ENCODE measurements around the gene LRRC49.

Gene LRRC49

GRCh38 chr15:70947351-70948335 lies 55.0 kb downstream of the LRRC49 start:
- no peaks in the 10 kb centered on the region for H3K36me3 ChIP-seq (replicated peaks; ENCODE audit: low read depth, low read length)
- TF ChIP-seq EZH2phosphoT487 (IDR thresholded peaks at IDR 0.05; ENCODE audit: low read depth) (no peak), CTCF (IDR thresholded peaks at IDR 0.05; ENCODE audit: low read depth, low read length) (no peak)
- no peaks in the 10 kb centered on the region for H3K79me2 ChIP-seq (ENCODE audit: low read length)
- H3K9me3 ChIP-seq (ENCODE audit: insufficient read depth, low read length): no peaks in the 10 kb centered on the region
- no peak overlapping the region for H3K4me2 ChIP-seq (ENCODE audit: low read length)
- no peak overlapping the region for H3K27ac ChIP-seq (ENCODE audit: low read length)
- no peak overlapping the region for H2AFZ ChIP-seq (ENCODE audit: low read depth, low read length)
- H4K20me1 ChIP-seq (ENCODE audit: insufficient read depth, low read length): no peaks in the 10 kb centered on the region
- H3K4me3 ChIP-seq (ENCODE audit: low read length): no peak overlapping the region
- H3K9ac ChIP-seq (ENCODE audit: low read length): no peak overlapping the region
- no peaks in the 10 kb centered on the region for H3K27me3 ChIP-seq (ENCODE audit: low read depth, low read length)
- H3K4me1 ChIP-seq (ENCODE audit: low read length): no peaks in the 10 kb centered on the region

DNA sequence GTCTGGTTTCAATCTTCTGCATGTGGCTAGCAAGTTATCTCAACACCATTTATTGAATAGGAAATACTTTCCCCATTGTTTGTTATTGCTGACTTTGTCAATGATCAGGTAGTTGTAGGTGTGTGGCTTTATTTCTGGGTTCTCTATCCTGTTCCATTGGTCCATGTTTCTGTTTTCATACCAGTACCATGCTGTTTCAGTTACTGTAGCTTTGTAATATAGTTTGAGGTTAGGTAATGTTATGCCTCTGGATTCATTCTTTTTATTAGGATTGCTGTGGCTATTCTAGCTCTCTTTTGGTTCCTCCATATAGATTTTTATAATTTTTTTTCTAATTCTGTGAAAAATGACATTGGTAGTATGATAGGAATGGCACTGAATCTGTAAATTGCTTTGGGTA lies 58.3 kb downstream of the LRRC49 start:
- Histone ChIP-seq H3K27me3 (ENCODE audit: low read depth, low read length) (peaks cover 5% of the 10 kb centered on the region; the same call in 1 of the 2 replicates), H3K36me3 (replicated peaks; ENCODE audit: low read depth, low read length) (no peaks in the 10 kb centered on the region), H3K4me2 (ENCODE audit: low read length) (no peak overlapping the region), H4K20me1 (ENCODE audit: insufficient read depth, low read length) (no peaks in the 10 kb centered on the region), H3K79me2 (ENCODE audit: low read length) (no peaks in the 10 kb centered on the region), H3K4me1 (ENCODE audit: low read length) (no peaks in the 10 kb centered on the region), H3K4me3 (ENCODE audit: low read length) (no peak overlapping the region), H3K9ac (ENCODE audit: low read length) (no peak overlapping the region), H3K9me3 (ENCODE audit: insufficient read depth, low read length) (no peaks in the 10 kb centered on the region), H3K27ac (ENCODE audit: low read length) (no peak overlapping the region), H2AFZ (ENCODE audit: low read depth, low read length) (no peak overlapping the region)
- no peak for TF ChIP-seq EZH2phosphoT487 (IDR thresholded peaks at IDR 0.05; ENCODE audit: low read depth)
- TF ChIP-seq CTCF (IDR thresholded peaks at IDR 0.05; ENCODE audit: low read depth, low read length): no peak

- no peak overlapping the region for H3K9ac ChIP-seq (ENCODE audit: low read length)
- no peaks in the 10 kb centered on the region for H3K4me1 ChIP-seq (ENCODE audit: low read length)
- H3K79me2 ChIP-seq (ENCODE audit: low read length): no peaks in the 10 kb centered on the region
- H3K27ac ChIP-seq (ENCODE audit: low read length): no peak overlapping the region
- no peaks in the 10 kb centered on the region for H4K20me1 ChIP-seq (ENCODE audit: insufficient read depth, low read length)
- no peaks in the 10 kb centered on the region for H3K9me3 ChIP-seq (ENCODE audit: insufficient read depth, low read length)
- H2AFZ ChIP-seq (ENCODE audit: low read depth, low read length): no peak overlapping the region
- no peak overlapping the region for H3K4me3 ChIP-seq (ENCODE audit: low read length)
- no peak overlapping the region for H3K4me2 ChIP-seq (ENCODE audit: low read length)
- H3K27me3 ChIP-seq (ENCODE audit: low read depth, low read length): peaks cover 5% of the 10 kb centered on the region; the same call in 1 of the 2 replicates
- H3K36me3 ChIP-seq (replicated peaks; ENCODE audit: low read depth, low read length): no peaks in the 10 kb centered on the region
- TF ChIP-seq CTCF (IDR thresholded peaks at IDR 0.05; ENCODE audit: low read depth, low read length) (no peak), EZH2phosphoT487 (IDR thresholded peaks at IDR 0.05; ENCODE audit: low read depth) (no peak)
These were observed 61.5 kb downstream of the LRRC49 start for GRCh38 chr15:70954171-70954570.

GRCh38 chr15:70954733-70955132 lies 62.1 kb downstream of the LRRC49 start:
- H3K4me1 ChIP-seq (ENCODE audit: low read length): no peaks in the 10 kb centered on the region
- no peak overlapping the region for H3K27ac ChIP-seq (ENCODE audit: low read length)
- no peaks in the 10 kb centered on the region for H4K20me1 ChIP-seq (ENCODE audit: insufficient read depth, low read length)
- no peaks in the 10 kb centered on the region for H3K9me3 ChIP-seq (ENCODE audit: insufficient read depth, low read length)
- H3K4me3 ChIP-seq (ENCODE audit: low read length): no peak overlapping the region
- H3K27me3 ChIP-seq (ENCODE audit: low read depth, low read length): peaks cover 5% of the 10 kb centered on the region; the same call in 1 of the 2 replicates
- no peaks in the 10 kb centered on the region for H3K36me3 ChIP-seq (replicated peaks; ENCODE audit: low read depth, low read length)
- no peaks in the 10 kb centered on the region for H3K79me2 ChIP-seq (ENCODE audit: low read length)
- no peak overlapping the region for H2AFZ ChIP-seq (ENCODE audit: low read depth, low read length)
- no peak for TF ChIP-seq EZH2phosphoT487 (IDR thresholded peaks at IDR 0.05; ENCODE audit: low read depth)
- no peak for TF ChIP-seq CTCF (IDR thresholded peaks at IDR 0.05; ENCODE audit: low read depth, low read length)
- no peak overlapping the region for H3K4me2 ChIP-seq (ENCODE audit: low read length)
- H3K9ac ChIP-seq (ENCODE audit: low read length): no peak overlapping the region
